HG03097 (cell line): ENCODE measurements around the gene CDC20B.
"Not testable (repeated sequence)": the region's sequence is repeated elsewhere in the genome, so short reads cannot be mapped to it uniquely, and the experiment has no call there.

Experiments used
- ATAC-seq: cut with Tn5 transposase; IDR thresholded peaks from one replicate; pipeline ENCODE4 v1.9.1; 2021; ENCODE audit not compliant: unreplicated experiment, low FRiP score

CDC20B gene

DNA sequence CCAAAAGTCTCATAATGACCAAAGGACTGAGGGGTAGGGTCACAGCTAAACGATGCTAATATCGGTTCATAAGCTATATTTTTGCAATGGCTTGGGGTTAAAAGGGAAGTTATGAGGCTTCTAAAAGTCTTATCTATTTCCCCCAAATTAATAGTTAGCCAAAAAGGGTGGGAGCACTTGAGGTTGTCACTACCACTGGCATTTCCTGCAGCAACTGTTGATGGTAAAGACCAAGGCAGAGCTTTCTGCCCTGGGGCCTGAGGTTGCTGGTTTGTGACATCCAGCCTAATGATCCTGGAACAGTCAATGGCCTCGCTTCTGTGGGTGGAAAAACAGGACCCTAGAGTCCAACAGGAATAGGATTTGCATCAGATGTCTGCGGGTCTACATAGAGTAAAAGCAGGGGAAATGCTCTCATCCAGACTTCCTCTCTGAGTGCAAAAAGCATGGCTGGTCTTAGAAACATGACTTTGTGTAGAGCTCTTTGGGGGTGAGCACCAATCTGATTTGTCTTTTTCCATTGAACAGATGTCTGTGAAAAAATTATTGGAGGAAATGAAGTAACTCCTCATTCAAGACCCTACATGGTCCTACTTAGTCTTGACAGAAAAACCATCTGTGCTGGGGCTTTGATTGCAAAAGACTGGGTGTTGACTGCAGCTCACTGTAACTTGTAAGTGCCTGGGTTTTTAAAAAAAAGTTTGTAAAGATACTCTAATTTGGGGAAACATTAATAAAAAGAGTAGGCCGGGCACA, 67.9 kb downstream of the CDC20B start:
- no peak for ATAC-seq

DNA sequence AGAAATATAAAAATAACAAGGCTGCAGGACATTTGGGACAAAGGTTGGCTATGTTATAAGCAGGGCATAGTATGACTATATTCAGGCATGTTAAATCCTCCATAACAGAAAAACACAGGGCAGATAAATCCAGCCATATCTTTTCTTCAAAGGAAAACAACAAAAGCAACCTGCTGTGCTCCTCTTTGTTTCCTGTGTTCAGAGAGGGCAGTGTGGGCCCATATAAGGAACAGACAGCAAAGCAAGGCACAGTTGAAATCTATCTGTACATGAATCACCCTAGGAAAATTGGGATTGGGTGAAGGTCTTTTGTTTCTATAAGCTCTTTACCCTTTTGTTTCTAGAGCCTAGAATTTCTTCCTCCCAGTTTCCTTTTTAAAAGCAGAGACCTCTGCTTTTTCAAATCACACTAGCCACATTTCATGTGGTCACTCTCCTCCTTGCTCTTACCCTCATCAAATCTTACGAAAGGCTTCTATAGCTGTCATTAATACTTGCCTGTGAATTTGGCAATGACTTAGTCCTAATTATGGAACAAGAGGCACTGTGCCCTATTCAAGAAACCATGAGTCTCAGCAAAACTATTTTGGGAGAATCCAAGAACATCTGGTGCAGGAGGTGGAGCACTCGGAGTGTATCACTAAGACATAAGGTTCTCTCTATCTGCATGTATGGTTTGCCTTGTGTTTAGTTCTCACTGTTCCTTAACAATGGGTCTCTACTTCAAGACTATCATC, 68.8 kb downstream of the CDC20B start:
- no peak for ATAC-seq

DNA sequence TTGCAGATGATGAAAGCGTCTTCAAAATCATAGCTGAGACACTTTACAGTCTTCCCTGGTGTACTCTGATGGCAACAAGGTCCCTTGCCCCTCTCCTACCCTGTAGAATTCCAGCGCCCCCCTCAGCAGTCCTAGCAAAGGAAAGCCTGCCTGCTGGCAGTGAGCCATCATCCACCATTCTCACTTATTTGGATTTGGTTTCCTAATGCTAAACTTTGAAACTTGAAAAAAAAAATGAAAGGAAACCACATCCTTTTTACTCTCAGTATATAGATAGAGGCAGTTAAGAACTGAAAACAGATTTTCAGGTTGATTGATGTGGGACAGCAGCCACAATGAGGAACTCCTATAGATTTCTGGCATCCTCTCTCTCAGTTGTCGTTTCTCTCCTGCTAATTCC, 70.6 kb downstream of the CDC20B start, which contains the start of gene GZMA:
TSS of gene GZMA (plus strand) at position 299 of the 400 bp plus-strand sequence. CDS start at position 336, 37 bp downstream.
- ATAC-seq = no peak

DNA sequence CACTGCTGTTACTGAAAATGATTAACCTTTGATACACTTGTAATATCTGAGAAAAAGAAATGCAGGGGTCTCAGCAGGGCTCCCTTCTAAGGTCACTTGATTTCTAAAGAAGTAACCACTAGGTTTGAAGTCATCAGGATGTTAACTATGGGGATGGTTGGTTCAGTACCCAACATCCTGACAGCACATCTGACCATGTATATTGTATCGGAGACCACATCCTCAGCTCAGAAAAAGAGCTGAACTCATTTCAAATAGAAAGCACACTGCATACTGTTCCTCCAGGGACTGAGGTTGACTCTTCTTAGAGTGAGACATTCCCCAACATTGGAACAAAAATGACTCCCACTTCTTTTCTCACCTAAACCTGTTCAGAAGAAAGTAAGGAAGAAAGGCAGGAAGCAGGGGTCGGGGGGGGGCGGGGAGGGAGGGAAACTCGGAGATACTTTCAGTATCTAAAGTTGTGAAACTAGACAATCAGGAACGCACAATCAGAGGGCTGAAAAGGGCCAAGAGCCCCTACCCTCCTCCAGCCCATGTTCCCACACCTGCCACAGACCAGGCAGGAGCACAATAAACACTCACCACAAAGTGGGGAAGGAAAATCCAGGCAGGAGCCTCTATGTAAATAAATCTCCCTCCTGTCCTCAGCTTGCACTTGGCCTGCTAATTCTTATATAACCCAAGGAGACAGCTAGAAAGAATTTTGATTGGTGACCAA, 71.3 kb downstream of the CDC20B start:
- peak; percentile 50 for ATAC-seq

DNA sequence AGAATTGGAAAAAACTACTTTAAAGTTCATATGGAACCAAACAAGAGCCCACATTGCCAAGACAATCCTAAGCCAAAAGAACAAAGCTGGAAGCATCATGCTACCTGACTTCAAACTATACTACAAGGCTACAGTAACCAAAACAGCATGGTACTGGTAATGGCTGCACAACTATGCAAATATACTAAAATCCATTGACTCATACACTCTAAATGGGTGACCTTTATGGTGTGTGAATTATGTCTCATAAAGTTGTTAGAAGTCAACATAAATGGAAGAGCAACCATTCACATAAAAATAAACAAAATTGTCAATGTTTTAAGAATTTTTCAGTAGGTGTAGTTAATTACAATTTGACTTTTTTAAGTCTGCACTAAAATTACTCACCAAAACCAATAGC, 71.8 kb downstream of the CDC20B start:
- ATAC-seq = not testable (repeated sequence)

DNA sequence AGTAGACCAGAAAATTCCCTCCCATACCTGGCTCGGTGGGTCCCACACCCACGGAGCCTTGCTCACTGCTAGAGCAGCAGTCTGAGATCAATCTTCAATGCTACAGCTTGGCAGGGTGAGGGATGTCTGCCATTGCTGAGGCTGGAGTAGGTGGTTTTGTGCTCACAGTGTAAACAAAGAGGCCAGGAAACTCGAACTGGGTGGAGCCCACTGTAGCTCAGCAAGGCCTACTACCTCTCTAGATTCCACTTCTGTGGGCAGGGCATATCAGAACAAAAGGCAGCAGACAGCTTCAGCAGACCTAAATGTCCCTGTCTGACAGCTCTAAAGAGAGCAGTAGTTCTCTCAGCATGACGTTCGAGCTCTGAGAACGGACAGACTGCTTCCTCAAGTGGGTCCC, 76.1 kb downstream of the CDC20B start:
- ATAC-seq = no peak

DNA sequence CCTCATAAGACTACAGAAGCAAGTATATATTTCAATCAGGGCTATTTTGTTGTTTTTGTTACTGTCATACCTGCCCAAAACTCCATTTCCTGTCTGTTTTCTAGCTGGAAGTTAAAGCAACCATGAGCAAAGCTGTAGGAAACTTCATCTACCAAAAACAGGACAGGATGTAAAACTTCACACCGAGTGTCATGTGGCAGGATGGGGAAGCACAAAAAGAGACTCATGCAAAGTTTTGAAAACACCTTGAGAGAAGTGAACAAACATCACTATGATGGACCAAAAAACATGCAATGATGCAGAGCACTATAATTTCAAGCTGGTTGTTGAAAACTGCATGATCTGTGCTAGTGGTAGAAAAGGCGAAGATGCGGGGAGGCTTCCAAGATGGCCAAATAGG, 76.8 kb downstream of the CDC20B start:
- ATAC-seq = no peak

DNA sequence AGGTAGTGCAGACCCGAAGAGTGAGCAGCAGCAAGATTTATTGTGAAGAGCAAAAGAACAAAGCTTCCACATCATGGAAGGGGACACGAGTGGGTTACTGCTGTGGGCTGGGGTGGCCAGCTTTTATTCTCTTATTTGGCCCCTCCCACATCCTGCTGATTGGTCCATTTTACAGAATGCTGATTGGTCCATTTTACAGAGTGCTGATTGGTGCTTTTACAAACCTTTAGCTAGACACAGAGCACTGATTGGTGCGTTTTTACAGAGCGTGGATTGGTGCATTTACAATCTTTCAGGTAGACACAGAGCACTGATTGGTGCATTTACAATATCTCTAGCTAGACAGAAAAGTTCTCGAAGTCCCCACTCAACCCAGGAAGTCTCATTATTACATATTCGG, 82.0 kb downstream of the CDC20B start:
- not testable (repeated sequence) for ATAC-seq

DNA sequence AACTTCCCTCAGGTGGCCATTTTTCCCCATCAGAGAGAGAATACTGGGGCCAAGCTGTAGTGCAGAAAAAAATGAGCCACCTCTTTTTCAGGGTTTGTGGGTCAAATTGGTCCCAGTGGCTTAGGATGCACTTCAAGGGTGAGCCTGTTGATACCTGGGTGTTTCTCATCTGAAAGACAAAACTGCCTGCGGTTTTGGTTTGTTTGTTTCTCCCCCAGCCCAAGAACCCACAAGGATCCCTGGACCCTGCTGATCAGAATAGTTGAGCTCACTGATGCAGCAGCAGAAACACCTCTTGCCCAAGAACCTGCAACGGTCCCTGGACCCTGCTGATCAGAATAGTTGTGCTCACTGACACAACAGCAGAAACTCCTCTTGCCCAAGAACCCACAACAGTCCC, 83.7 kb downstream of the CDC20B start:
- not testable (repeated sequence) for ATAC-seq

DNA sequence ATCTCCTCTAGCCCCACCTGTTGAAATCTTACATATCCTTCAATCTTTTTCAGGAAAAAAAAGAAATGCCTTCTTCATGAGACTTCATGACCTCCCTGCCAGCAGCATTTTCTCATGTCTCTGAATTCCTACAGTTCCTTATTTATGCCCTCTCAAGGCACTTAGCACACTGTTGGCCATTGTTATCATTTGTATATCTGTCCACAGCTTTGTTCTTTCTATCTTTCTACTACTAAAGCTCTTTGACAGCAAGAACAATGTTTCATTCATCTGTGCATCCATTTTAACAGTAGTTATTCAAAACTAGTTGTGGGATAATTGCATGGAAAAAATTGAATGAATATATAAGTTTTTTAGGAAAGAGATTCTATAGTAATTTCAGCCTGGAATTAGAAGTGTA, 91.4 kb downstream of the CDC20B start:
- ATAC-seq = no peak

DNA sequence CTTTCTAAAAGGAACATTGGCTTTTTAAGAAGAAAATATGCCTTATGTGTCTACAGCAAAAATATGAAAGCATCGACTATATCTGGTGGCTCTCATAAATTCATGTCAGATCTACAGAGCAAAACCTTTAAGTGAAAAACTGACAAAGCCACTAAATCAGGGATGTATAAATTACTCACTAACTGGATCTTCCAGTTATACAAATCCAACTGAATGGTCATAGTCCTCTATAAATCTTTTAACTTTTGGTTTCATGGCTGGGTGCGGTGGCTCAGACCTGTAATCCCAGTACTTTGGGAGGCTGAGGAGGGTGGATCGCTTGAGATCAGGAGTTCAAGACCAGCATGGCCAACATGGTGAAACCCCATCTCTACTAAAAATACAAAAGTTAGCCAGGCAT, 99.8 kb downstream of the CDC20B start:
- no peak for ATAC-seq

DNA sequence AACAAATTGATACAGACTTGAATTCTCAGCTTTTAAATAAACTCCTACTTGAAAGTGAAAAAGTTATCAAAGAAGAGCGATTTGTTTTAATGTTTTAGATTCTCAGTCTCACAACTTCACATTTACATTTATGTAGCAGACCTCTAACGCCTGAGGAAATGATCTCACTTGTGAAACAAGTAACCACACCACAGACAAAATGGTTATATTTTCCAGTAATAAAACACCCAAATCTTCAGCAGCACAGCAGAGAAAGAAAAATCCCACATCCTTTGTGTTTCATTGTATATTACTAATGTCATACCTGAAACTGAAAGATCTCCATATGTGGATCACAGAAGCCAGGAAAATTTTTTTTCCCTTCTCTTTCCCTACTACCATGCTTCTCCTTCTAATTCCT, 100.3 kb downstream of the CDC20B start:
- no peak for ATAC-seq

DNA sequence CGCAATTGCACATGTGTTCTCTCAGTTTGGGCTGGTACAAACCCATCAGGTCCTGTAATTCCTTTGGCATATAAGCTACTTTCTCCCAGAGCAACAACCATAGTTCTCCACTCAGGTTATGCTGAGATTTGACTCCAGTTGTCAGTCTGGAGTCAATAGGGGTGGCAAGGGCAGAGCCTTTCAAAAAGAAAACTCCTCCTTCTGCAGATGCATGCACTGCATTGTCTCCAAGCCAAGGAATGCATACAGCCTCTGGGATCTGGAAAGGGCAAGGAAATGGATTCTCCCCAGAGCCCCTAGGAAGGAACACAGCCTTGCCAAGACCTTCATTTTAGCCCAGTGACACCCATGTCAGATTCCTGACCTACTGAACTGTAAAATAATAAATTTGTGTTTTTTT, 101.6 kb downstream of the CDC20B start:
- no peak for ATAC-seq

DNA sequence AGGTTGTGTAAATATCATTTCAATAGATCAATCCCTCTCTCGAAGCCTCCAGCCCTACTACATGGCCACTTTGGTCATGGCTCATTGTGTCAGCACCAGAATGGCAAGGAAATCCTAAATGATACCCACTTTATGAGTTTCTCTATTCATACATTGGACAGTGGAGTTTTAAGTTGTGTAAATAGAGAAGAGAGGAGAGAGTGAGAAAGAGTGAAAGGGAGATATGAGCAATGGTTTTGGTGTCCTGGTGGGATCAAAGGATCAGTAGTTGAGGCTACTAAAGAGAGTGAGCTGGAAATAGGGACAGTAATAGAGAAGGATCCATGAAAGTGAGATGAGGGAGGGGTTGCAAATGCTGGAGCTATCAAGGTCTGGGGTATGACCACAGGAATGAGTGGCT, 102.0 kb downstream of the CDC20B start:
- ATAC-seq = no peak

DNA sequence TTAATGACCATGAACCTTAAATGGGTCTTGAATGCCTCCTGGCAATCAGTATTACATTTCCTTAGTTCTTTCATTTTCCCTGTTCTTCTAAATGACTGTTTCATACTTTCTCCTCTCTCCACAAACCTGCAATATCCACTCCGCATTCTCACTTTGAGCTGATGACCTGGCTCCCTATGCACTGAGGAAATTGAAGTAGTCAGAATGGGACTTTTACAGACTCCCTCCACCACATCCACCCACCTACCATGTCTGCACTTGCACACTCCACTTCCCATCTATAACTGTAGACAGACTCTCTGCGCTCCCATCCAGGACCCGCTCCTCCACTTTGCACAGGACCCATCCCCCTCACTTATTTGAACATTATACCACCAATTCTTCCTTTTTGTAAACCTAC, 106.7 kb downstream of the CDC20B start:
- ATAC-seq = no peak

DNA sequence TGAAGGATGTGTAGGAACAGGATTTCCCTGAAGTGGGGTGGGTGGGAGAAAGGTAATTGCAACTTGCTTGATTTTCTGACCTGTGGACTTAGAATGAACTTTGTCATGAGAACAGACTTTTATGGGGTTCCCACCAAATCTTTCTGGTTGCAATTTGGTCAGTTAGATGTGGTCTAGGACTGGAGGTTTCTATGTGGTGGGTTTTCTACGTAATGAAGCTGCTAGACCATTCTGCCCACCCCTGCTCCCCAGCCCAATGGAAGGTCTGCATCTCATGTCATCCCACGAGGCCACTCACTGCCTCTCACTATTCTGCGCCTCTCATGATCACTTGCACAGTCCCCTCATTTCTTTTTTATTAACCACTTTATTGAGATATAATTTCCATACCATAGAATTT, 108.5 kb downstream of the CDC20B start:
- ATAC-seq = no peak

DNA sequence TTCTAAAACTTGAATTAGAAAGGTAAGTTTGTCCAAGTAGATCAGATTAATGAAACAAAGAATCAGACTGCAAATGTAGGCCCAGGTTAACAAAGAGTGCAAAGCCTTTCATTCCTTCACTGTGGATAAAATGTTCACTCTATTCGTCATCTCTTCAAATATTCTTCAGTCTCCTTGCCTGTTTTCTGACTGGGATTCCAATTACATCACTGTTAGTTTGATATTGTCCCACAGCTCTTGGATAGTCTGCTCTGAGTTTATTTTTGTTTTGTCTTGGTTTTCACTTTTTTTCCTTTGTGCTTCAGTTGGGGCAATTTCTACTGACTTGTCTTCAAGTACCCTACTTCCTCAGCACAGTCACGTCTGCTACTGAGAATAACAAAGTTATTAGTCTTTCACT, 109.1 kb downstream of the CDC20B start:
- no peak for ATAC-seq

DNA sequence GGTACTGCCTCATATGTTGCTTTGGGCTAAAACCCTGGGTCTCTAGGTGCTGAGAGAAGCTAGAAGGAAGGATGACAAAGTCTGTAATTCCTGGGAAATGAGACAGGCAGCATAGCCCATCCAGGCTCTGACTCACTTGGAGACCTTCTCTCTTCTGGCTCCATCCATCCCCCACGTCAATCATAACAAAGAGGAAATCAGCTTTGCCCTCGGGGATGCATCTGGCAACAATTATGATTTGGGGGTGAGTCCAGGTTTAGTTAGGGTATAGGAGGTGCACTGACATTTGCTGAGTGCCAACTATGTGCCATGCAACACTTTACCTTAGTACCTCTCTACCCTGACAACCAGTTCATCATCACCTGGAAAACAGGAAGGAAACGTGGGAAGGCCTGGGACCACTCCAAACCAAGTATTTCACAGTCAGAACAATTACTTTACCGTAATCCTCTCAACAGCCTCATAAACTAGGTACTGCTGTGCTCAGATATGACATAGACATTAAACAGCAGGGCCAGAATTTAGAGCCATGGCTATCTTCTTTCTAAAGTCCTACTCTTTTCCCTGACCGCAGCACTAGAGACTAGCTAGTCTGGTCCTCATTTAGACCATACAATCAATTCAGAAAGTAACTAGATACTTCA, 109.6 kb downstream of the CDC20B start:
- ATAC-seq = no peak
